Measurements from ENCODE around the gene METTL24. TPM values are rescaled to one million over a fixed set of nuclear protein-coding genes. Genes with fewer than 3 reads are reported as not detected.
"Not testable (repeated sequence)": the region's sequence is repeated elsewhere in the genome, so short reads cannot be mapped to it uniquely, and the experiment has no call there.

Gene METTL24
- total and polyA plus RNA-seq, 4 donors, result 2.8 to 11.5 (median 4.9) TPM

DNA sequence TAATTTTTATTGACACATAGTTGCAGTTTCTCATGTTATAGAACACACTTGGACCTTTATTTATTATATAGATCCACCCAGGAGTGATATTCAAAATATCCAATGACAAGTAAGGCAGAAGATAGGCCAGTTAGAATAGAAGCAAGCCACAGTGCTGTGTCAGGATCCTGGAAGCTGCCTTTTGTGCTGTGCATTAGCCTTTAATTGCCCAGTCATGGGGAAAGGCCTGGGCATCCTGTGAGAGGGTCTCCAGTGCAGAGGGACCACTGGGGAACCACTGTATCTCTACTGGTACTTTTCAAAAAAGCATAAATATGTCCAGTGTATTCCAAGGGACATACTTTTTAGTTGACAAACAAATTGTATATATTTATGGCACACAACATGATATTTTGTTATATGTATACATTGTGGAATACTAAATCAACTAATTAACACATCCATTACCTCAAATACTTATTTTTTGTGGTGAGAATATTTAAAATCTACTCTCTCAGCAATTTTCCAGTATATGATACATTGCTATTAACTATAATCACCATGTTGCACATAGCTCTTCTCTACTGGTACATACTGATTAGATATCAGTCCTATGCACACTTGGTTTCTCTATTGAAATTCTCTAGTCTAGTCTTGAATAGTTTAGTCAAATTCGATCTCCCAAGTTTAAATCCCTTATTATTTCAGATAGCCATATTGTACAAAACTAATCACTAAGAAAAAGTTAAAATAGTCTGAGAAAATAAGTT lies 118.4 kb downstream of the METTL24 start:
- Histone ChIP-seq H3K36me3 (ENCODE audit: control insufficient read depth, insufficient read depth, low read length) (no peaks in the 10 kb centered on the region), H3K4me3 (ENCODE audit: low read depth, low read length) (no peak overlapping the region), H3K9me3 (ENCODE audit: control insufficient read depth, insufficient read depth, low read length) (no peaks in the 10 kb centered on the region), H3K27ac (ENCODE audit: low read depth, low read length) (no peak overlapping the region), H3K4me1 (ENCODE audit: control insufficient read depth, insufficient read depth, low read length) (no peaks in the 10 kb centered on the region), H3K27me3 (ENCODE audit: control insufficient read depth, insufficient read depth, low read length) (no peaks in the 10 kb centered on the region)
- DNase-seq (ENCODE audit: low read depth in 4 of 6, low spot score in 6 of 6), result no peak
- WGBS (ENCODE audit: insufficient coverage), result no CpG with 5 or more reads among the region's 1 CpG

DNA sequence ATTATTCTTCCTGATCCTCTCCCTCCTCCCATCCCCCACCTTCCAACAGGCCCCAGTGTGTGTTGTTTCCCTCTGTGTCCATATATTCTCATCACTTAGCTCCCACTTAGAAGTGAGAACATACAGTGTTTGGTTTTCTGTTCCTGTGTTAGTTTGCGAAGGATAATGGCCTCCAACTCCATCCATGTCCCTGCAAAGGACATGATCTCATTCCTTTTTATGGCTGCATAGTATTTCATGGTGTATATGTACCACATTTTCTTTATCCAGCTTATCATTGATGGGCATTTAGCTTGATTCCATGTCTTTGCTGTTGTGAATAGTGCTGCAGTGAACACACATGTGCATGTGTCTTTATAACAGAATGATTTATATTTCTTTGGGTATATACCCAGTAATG lies 122.1 kb downstream of the METTL24 start:
- not testable (repeated sequence) for H3K4me3 ChIP-seq (ENCODE audit: low read depth, low read length); H3K27me3 ChIP-seq (ENCODE audit: control insufficient read depth, insufficient read depth, low read length); H3K9me3 ChIP-seq (ENCODE audit: control insufficient read depth, insufficient read depth, low read length); DNase-seq (ENCODE audit: low read depth in 4 of 6, low spot score in 6 of 6); H3K36me3 ChIP-seq (ENCODE audit: control insufficient read depth, insufficient read depth, low read length); H3K27ac ChIP-seq (ENCODE audit: low read depth, low read length); H3K4me1 ChIP-seq (ENCODE audit: control insufficient read depth, insufficient read depth, low read length)
- WGBS (ENCODE audit: insufficient coverage), result no CpG with 5 or more reads among the region's 1 CpG

DNA sequence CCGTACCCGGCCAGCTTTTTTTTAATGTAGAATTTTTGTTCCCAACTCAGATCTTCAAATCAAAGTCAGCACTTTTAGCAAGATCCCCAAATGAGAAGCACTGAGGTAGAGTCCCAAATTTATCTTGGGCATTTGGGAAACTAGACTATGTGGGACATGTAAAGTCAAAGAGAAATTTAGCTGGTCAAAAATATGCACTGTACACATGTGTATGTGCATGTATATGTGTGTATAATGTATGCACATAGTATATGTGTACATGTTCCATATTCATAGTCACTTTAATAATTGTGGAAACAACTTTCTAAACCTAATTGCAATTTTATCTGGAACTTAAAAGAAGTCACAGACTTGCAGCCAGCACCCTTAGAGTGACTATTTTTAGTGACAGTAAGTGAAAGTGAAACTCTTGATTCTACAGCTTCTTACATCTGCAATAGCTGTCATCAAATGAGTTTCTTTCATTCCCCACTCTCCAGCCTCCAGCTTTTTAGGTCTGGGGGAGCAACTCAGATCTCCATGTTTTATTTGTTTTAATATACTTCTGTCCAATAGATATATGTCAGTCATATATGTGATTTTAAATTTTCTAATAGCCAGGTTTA lies 124.3 kb downstream of the METTL24 start:
- Histone ChIP-seq H3K4me3 (ENCODE audit: low read depth, low read length) (no peak overlapping the region), H3K4me1 (ENCODE audit: control insufficient read depth, insufficient read depth, low read length) (no peaks in the 10 kb centered on the region), H3K36me3 (ENCODE audit: control insufficient read depth, insufficient read depth, low read length) (no peaks in the 10 kb centered on the region), H3K27me3 (ENCODE audit: control insufficient read depth, insufficient read depth, low read length) (no peaks in the 10 kb centered on the region), H3K27ac (ENCODE audit: low read depth, low read length) (no peak overlapping the region), H3K9me3 (ENCODE audit: control insufficient read depth, insufficient read depth, low read length) (no peaks in the 10 kb centered on the region)
- no CpG with 5 or more reads among the region's 2 CpGs for whole genome bisulfite sequencing (ENCODE audit: insufficient coverage)
- no peak for DNase-seq (ENCODE audit: low read depth in 4 of 6, low spot score in 6 of 6)

- DNase-seq (ENCODE audit: low read depth in 4 of 6, low spot score in 6 of 6), result no peak
- no peak overlapping the region for H3K27ac ChIP-seq (ENCODE audit: low read depth, low read length)
- H3K4me1 ChIP-seq (ENCODE audit: control insufficient read depth, insufficient read depth, low read length), result no peaks in the 10 kb centered on the region
- no peaks in the 10 kb centered on the region for H3K27me3 ChIP-seq (ENCODE audit: control insufficient read depth, insufficient read depth, low read length)
- no CpG with 5 or more reads among the region's 2 CpGs for WGBS (ENCODE audit: insufficient coverage)
- no peaks in the 10 kb centered on the region for H3K9me3 ChIP-seq (ENCODE audit: control insufficient read depth, insufficient read depth, low read length)
- H3K36me3 ChIP-seq (ENCODE audit: control insufficient read depth, insufficient read depth, low read length), result no peaks in the 10 kb centered on the region
- no peak overlapping the region for H3K4me3 ChIP-seq (ENCODE audit: low read depth, low read length)
These were observed 125.7 kb downstream of the METTL24 start for GRCh38 chr6:110232450-110232849.

- DNase-seq (ENCODE audit: low read depth in 4 of 6, low spot score in 6 of 6), result no peak
- H3K9me3 ChIP-seq (ENCODE audit: control insufficient read depth, insufficient read depth, low read length), result no peaks in the 10 kb centered on the region
- H3K36me3 ChIP-seq (ENCODE audit: control insufficient read depth, insufficient read depth, low read length), result peaks cover 12% of the 10 kb centered on the region
- WGBS (ENCODE audit: insufficient coverage), result 67% methylated on average over 1 of the region's 1 CpG
- H3K4me3 ChIP-seq (ENCODE audit: low read depth, low read length), result no peak overlapping the region
- H3K27me3 ChIP-seq (ENCODE audit: control insufficient read depth, insufficient read depth, low read length), result no peaks in the 10 kb centered on the region
- H3K27ac ChIP-seq (ENCODE audit: low read depth, low read length), result no peak overlapping the region
- no peaks in the 10 kb centered on the region for H3K4me1 ChIP-seq (ENCODE audit: control insufficient read depth, insufficient read depth, low read length)
These were observed 131.9 kb downstream of the METTL24 start for GRCh38 chr6:110226261-110226660.

DNA sequence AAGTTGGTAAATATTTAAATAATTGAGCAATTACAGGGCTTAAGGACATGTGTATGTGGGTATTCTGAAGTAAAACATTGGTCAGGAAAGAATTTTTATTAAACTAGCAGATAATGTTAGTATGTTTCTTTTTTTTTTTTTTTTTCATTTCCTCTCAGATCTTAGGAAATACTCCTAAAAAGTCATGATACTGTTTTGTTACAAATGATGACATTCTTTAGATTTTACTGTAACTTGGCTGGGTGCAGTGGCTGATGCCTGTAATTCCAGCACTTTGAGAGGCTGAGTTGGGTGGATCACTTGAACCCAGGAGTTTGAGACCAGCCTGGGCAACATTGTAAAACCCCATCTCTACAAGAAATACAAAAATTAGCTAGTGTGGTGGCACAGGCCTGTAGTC lies 136.4 kb downstream of the METTL24 start:
- Histone ChIP-seq H3K27ac (ENCODE audit: low read depth, low read length) (no peak overlapping the region), H3K27me3 (ENCODE audit: control insufficient read depth, insufficient read depth, low read length) (no peaks in the 10 kb centered on the region), H3K4me1 (ENCODE audit: control insufficient read depth, insufficient read depth, low read length) (no peaks in the 10 kb centered on the region), H3K4me3 (ENCODE audit: low read depth, low read length) (no peak overlapping the region), H3K36me3 (ENCODE audit: control insufficient read depth, insufficient read depth, low read length) (peaks cover 20% of the 10 kb centered on the region), H3K9me3 (ENCODE audit: control insufficient read depth, insufficient read depth, low read length) (no peaks in the 10 kb centered on the region)
- no peak for DNase-seq (ENCODE audit: low read depth in 4 of 6, low spot score in 6 of 6)

DNA sequence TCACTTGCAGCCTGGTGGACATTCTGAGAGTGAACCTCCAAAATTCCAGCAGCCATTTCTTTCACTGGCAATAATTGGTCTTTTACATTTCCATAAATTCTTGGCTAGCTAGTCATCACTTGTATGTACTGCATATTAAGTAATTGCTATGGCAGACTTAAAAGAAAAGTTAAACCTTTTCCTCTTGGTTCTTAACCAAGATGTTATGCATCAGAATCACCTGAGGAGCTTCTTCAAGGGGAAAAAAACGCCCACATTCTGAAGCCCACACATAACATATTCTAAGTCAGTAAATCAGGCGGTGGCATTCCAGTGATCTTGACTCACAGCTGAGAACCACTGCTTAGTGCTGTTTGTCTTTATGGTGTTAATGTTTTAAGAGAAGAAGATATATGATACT lies 140.9 kb downstream of the METTL24 start:
- WGBS (ENCODE audit: insufficient coverage), result no CpG with 5 or more reads among the region's 2 CpGs
- H3K4me3 ChIP-seq (ENCODE audit: low read depth, low read length), result no peak overlapping the region
- no peak overlapping the region for H3K27ac ChIP-seq (ENCODE audit: low read depth, low read length)
- H3K9me3 ChIP-seq (ENCODE audit: control insufficient read depth, insufficient read depth, low read length), result no peaks in the 10 kb centered on the region
- DNase-seq (ENCODE audit: low read depth in 4 of 6, low spot score in 6 of 6), result no peak
- H3K36me3 ChIP-seq (ENCODE audit: control insufficient read depth, insufficient read depth, low read length), result peaks cover 12% of the 10 kb centered on the region
- no peaks in the 10 kb centered on the region for H3K27me3 ChIP-seq (ENCODE audit: control insufficient read depth, insufficient read depth, low read length)
- H3K4me1 ChIP-seq (ENCODE audit: control insufficient read depth, insufficient read depth, low read length), result no peaks in the 10 kb centered on the region

DNA sequence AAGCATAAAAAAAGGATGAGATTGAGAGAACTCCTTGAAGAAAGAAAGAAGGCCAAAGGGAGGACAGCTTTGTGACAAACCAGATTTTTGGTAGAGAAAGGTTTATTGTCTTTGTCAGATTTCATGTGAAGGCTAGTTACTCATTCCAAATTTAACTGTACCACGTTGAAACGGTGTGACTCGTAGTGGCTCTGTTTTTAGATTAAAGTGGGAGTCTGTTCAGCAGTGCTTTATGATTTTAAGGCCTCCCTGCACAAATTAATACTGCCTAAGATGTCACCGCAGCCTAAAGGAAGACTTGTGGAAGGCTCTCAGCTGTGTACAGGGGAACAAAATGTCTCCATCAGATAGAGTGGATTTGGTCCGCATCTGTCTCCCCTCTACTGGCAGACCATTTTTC lies 142.0 kb downstream of the METTL24 start:
- Histone ChIP-seq H3K4me3 (ENCODE audit: low read depth, low read length) (no peak overlapping the region), H3K4me1 (ENCODE audit: control insufficient read depth, insufficient read depth, low read length) (no peaks in the 10 kb centered on the region), H3K27ac (ENCODE audit: low read depth, low read length) (no peak overlapping the region), H3K9me3 (ENCODE audit: control insufficient read depth, insufficient read depth, low read length) (no peaks in the 10 kb centered on the region), H3K27me3 (ENCODE audit: control insufficient read depth, insufficient read depth, low read length) (no peaks in the 10 kb centered on the region), H3K36me3 (ENCODE audit: control insufficient read depth, insufficient read depth, low read length) (peaks cover 12% of the 10 kb centered on the region)
- no peak for DNase-seq (ENCODE audit: low read depth in 4 of 6, low spot score in 6 of 6)
- 94% methylated on average over 2 of the region's 5 CpGs for WGBS (ENCODE audit: insufficient coverage)

GRCh38 chr6:110214338-110214737 lies 143.8 kb downstream of the METTL24 start:
- Histone ChIP-seq H3K9me3 (ENCODE audit: control insufficient read depth, insufficient read depth, low read length) (no peaks in the 10 kb centered on the region), H3K36me3 (ENCODE audit: control insufficient read depth, insufficient read depth, low read length) (peaks cover 9% of the 10 kb centered on the region), H3K4me3 (ENCODE audit: low read depth, low read length) (no peak overlapping the region), H3K27ac (ENCODE audit: low read depth, low read length) (no peak overlapping the region), H3K27me3 (ENCODE audit: control insufficient read depth, insufficient read depth, low read length) (no peaks in the 10 kb centered on the region), H3K4me1 (ENCODE audit: control insufficient read depth, insufficient read depth, low read length) (no peaks in the 10 kb centered on the region)
- WGBS (ENCODE audit: insufficient coverage), result 50% methylated on average over 1 of the region's 1 CpG
- DNase-seq (ENCODE audit: low read depth in 4 of 6, low spot score in 6 of 6), result peak in 1 of 6 donors; percentile 42

- DNase-seq (ENCODE audit: low read depth in 4 of 6, low spot score in 6 of 6), result no peak
- Histone ChIP-seq H3K27me3 (ENCODE audit: control insufficient read depth, insufficient read depth, low read length) (no peaks in the 10 kb centered on the region), H3K4me3 (ENCODE audit: low read depth, low read length) (no peak overlapping the region), H3K9me3 (ENCODE audit: control insufficient read depth, insufficient read depth, low read length) (no peaks in the 10 kb centered on the region), H3K36me3 (ENCODE audit: control insufficient read depth, insufficient read depth, low read length) (peaks cover 9% of the 10 kb centered on the region), H3K4me1 (ENCODE audit: control insufficient read depth, insufficient read depth, low read length) (no peaks in the 10 kb centered on the region), H3K27ac (ENCODE audit: low read depth, low read length) (no peak overlapping the region)
- no CpG with 5 or more reads among the region's 1 CpG for WGBS (ENCODE audit: insufficient coverage)
These were observed 146.4 kb downstream of the METTL24 start for GRCh38 chr6:110211753-110212152.
